MM.1S (cell line): Measurements from ENCODE around the gene PER2.

Experiments used
- DNase-seq: peaks from one replicate; pipeline ENCODE4 v3.0.0-alpha.2; 2015
- H2AFZ ChIP-seq: fragments of 300-600 bp; sonication (generic); 2 replicates; pipeline ENCODE4 v1.6.0; 2016; ENCODE audit warnings: antibody characterized with exemption, low read length
- H3F3A ChIP-seq: fragments of 300-600 bp; sonication (generic); 2 replicates; pipeline ENCODE4 v1.6.1; 2016; ENCODE audit warnings: mild to moderate bottlenecking, antibody characterized with exemption, low read length, moderate library complexity, mixed read lengths; ENCODE audit not compliant: insufficient read depth
- H3K27ac ChIP-seq: fragments of 300-600 bp; sonication (generic); 2 replicates; pipeline ENCODE4 v1.5.1; 2016; ENCODE audit warnings: mild to moderate bottlenecking, low read length
- H3K27me3 ChIP-seq: fragments of 300-600 bp; sonication (generic); replicated peaks from 2 replicates; pipeline ENCODE4 v1.6.0; 2016; ENCODE audit warnings: low read length; ENCODE audit not compliant: insufficient read depth
- H3K36me3 ChIP-seq: fragments of 300-600 bp; sonication (generic); replicated peaks from 2 replicates; pipeline ENCODE4 v1.6.1; 2016; ENCODE audit warnings: mild to moderate bottlenecking, low read length, mixed read lengths; ENCODE audit not compliant: insufficient read depth
- H3K4me1 ChIP-seq: fragments of 300-600 bp; sonication (generic); 2 replicates; pipeline ENCODE4 v1.6.1; 2016; ENCODE audit warnings: low read length, mixed read lengths
- H3K4me2 ChIP-seq: fragments of 300-600 bp; sonication (generic); 2 replicates; pipeline ENCODE4 v1.6.0; 2016; ENCODE audit warnings: low read depth, low read length
- H3K4me3 ChIP-seq: fragments of 300-600 bp; sonication (generic); 2 replicates; pipeline ENCODE4 v1.5.1; 2016; ENCODE audit warnings: low read length, mixed read lengths
- H3K79me2 ChIP-seq: fragments of 300-600 bp; sonication (generic); 2 replicates; pipeline ENCODE4 v1.6.1; 2016; ENCODE audit warnings: mixed run types, low read length, mixed read lengths
- H3K9ac ChIP-seq: fragments of 300-600 bp; sonication (generic); 2 replicates; pipeline ENCODE4 v1.6.1; 2016; ENCODE audit warnings: low read length, mixed read lengths
- H3K9me2 ChIP-seq: fragments of 300-600 bp; sonication (generic); replicated peaks from 2 replicates; pipeline ENCODE4 v1.6.1; 2016; ENCODE audit warnings: mild to moderate bottlenecking, low read length, mixed read lengths; ENCODE audit not compliant: insufficient read depth
- H3K9me3 ChIP-seq: fragments of 300-600 bp; sonication (generic); replicated peaks from 2 replicates; pipeline ENCODE4 v1.6.1; 2016; ENCODE audit warnings: mild to moderate bottlenecking, low read length, mixed read lengths; ENCODE audit not compliant: insufficient read depth
- H4K20me1 ChIP-seq: fragments of 300-600 bp; sonication (generic); 2 replicates; pipeline ENCODE4 v1.6.1; 2016; ENCODE audit warnings: mild to moderate bottlenecking, low read length, moderate library complexity, mixed read lengths; ENCODE audit not compliant: insufficient read depth
- EZH2 ChIP-seq: fragments of 300-600 bp; sonication (generic); optimal IDR thresholded peaks from 2 replicates; pipeline ENCODE3; 2017; ENCODE audit warnings: low read depth, mild to moderate bottlenecking, antibody characterized with exemption, low read length, mixed read lengths
- EZH2phosphoT487 ChIP-seq: fragments of 300-600 bp; sonication (generic); IDR thresholded peaks from 2 replicates; pipeline ENCODE4 v1.6.1; 2018; ENCODE audit warnings: antibody characterized with exemption, low read length
- TF ChIP-seq, protein P1 (sequence below): fragments of 300-600 bp; sonication (generic); IDR thresholded peaks from 2 replicates; pipeline ENCODE4 v1.5.1; 2016; ENCODE audit warnings: antibody characterized with exemption, low read length, mixed read lengths

PER2 gene

DNA sequence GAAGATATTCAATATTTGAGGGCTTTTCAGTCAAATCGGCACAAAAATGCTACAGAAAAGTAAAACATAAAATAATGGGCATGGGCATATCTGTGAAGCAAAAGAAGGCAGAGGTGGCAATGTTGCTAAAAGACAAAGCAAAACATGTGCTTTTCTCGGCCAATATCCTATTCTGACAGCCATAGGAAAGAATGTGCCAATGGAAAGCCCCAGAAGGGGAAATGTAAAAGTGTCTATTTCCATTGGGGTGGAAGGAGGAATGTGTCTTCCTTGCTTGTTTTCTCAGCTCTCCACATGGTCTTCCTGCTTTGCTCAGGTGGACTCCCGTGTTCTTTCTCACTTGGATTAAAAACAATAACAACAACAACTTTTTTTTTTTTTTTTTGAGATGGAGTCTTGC, 13.7 kb upstream of the PER2 start:
- no peak overlapping the region for H2AFZ ChIP-seq
- H3K9ac ChIP-seq: no peak overlapping the region
- H3K27ac ChIP-seq: no peak overlapping the region
- TF ChIP-seq, protein P1, sequence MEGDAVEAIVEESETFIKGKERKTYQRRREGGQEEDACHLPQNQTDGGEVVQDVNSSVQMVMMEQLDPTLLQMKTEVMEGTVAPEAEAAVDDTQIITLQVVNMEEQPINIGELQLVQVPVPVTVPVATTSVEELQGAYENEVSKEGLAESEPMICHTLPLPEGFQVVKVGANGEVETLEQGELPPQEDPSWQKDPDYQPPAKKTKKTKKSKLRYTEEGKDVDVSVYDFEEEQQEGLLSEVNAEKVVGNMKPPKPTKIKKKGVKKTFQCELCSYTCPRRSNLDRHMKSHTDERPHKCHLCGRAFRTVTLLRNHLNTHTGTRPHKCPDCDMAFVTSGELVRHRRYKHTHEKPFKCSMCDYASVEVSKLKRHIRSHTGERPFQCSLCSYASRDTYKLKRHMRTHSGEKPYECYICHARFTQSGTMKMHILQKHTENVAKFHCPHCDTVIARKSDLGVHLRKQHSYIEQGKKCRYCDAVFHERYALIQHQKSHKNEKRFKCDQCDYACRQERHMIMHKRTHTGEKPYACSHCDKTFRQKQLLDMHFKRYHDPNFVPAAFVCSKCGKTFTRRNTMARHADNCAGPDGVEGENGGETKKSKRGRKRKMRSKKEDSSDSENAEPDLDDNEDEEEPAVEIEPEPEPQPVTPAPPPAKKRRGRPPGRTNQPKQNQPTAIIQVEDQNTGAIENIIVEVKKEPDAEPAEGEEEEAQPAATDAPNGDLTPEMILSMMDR: no peak
- TF ChIP-seq EZH2phosphoT487 (no peak), EZH2 (no peak)
- no peaks in the 10 kb centered on the region for H3K27me3 ChIP-seq
- H4K20me1 ChIP-seq: no peaks in the 10 kb centered on the region
- no peak for DNase-seq
- no peak overlapping the region for H3K4me3 ChIP-seq
- H3F3A ChIP-seq: no peaks in the 10 kb centered on the region
- no peak overlapping the region for H3K4me2 ChIP-seq
- H3K9me3 ChIP-seq: no peaks in the 10 kb centered on the region
- no peaks in the 10 kb centered on the region for H3K79me2 ChIP-seq
- no peaks in the 10 kb centered on the region for H3K9me2 ChIP-seq
- no peaks in the 10 kb centered on the region for H3K36me3 ChIP-seq
- no peaks in the 10 kb centered on the region for H3K4me1 ChIP-seq

DNA sequence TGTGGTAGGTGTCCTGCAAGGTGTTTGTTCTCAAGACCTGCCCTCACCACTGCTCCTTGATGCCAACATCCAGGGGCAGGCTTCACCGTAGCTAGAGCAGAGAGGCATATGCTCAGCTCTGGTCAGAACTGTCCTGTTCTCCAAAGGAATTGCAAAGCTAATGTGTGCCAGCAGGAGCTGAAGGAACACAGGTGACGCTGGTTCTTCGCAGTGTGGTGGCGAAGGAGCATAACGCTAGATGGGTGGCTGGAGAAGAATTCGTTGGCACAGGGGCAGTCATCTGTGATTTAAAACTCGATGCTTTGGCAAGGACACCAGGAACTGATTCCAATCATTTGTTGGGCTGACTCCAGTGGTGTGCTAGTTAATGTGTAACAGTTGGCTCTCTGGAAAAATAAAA, 11.4 kb upstream of the PER2 start:
- no peaks in the 10 kb centered on the region for H4K20me1 ChIP-seq
- H3K9ac ChIP-seq: no peak overlapping the region
- H3K79me2 ChIP-seq: no peaks in the 10 kb centered on the region
- no peak overlapping the region for H3K27ac ChIP-seq
- H3K27me3 ChIP-seq: no peaks in the 10 kb centered on the region
- no peaks in the 10 kb centered on the region for H3K36me3 ChIP-seq
- DNase-seq: no peak
- H3K9me3 ChIP-seq: no peaks in the 10 kb centered on the region
- no peaks in the 10 kb centered on the region for H3F3A ChIP-seq
- no peak for TF ChIP-seq EZH2
- TF ChIP-seq, protein P1: no peak
- no peak for TF ChIP-seq EZH2phosphoT487
- H3K9me2 ChIP-seq: no peaks in the 10 kb centered on the region
- no peak overlapping the region for H2AFZ ChIP-seq
- H3K4me3 ChIP-seq: no peak overlapping the region
- H3K4me2 ChIP-seq: no peak overlapping the region
- no peaks in the 10 kb centered on the region for H3K4me1 ChIP-seq

DNA sequence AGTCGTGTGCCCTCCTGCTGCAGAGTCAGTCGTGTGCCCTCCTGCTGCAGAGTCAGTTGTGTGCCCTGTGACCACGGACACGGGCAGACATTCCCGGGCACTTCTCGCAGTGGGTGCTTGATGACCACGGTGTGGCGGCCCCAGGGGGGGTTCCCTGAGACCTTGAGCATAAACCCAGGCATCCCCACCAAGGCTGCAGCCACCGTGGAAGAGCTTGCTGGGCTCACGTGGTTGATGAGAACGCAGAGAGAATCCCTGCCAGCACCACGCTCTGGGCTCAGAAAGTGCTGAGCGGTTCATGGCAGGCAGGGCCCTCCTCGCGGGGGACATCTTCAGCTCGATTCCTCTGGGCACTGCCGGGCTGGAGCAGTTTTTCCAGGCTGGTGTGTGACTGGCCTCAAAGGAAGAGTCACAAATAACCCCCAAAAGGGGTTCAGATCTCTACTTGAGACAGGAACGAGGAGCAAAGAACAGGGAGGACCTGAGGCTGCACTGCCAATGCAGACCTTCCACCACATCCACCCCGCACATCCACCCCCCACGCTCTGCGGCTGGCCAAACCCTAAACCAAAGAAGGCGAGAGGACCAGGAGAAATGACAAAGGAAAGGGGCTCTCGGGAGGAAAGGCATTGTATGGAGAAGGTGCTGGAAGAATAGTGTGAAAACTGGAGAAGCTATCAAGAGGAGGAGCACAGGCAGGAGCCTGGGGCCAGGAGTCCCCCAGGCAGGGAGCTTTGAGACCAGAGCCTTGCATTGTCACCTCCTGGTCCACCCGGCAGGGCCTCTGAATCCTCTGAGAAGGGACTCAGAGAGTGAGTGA, 8.4 kb upstream of the PER2 start:
- no peaks in the 10 kb centered on the region for H3K4me1 ChIP-seq
- H2AFZ ChIP-seq: no peak overlapping the region
- H3K4me3 ChIP-seq: no peak overlapping the region
- H3K27ac ChIP-seq: no peak overlapping the region
- TF ChIP-seq, protein P1: no peak
- TF ChIP-seq EZH2 (no peak), EZH2phosphoT487 (no peak)
- H4K20me1 ChIP-seq: no peaks in the 10 kb centered on the region
- H3K79me2 ChIP-seq: no peaks in the 10 kb centered on the region
- no peak overlapping the region for H3K9ac ChIP-seq
- H3K36me3 ChIP-seq: no peaks in the 10 kb centered on the region
- H3F3A ChIP-seq: no peaks in the 10 kb centered on the region
- H3K27me3 ChIP-seq: no peaks in the 10 kb centered on the region
- no peaks in the 10 kb centered on the region for H3K9me3 ChIP-seq
- no peaks in the 10 kb centered on the region for H3K9me2 ChIP-seq
- H3K4me2 ChIP-seq: no peak overlapping the region
- no peak for DNase-seq
